Measurements from ENCODE around the gene LRRTM1.

Gene LRRTM1

GRCh38 chr2:80303006-80303908 is 1.3 kb downstream of the LRRTM1 start:
- DNase-seq (ENCODE audit: low read depth in 1 of 2, low spot score in 1 of 2), result no peak

GRCh38 chr2:80302314-80303005 is 2.1 kb downstream of the LRRTM1 start:
- no peak for DNase-seq (ENCODE audit: low read depth in 1 of 2, low spot score in 1 of 2)

- DNase-seq (ENCODE audit: low read depth in 1 of 2, low spot score in 1 of 2), result no peak
Observed at GRCh38 chr2:80302001-80302313, 2.6 kb downstream of the LRRTM1 start.

- no peak for DNase-seq (ENCODE audit: low read depth in 1 of 2, low spot score in 1 of 2)
Observed at GRCh38 chr2:80300954-80301353, 3.6 kb downstream of the LRRTM1 start.

GRCh38 chr2:80300346-80300745 is 4.2 kb downstream of the LRRTM1 start:
- no peak for DNase-seq (ENCODE audit: low read depth in 1 of 2, low spot score in 1 of 2)

GRCh38 chr2:80299661-80300060 is 4.9 kb downstream of the LRRTM1 start:
- no peak for DNase-seq (ENCODE audit: low read depth in 1 of 2, low spot score in 1 of 2)

- no peak for DNase-seq (ENCODE audit: low read depth in 1 of 2, low spot score in 1 of 2)
Observed at GRCh38 chr2:80298954-80299353, 5.6 kb downstream of the LRRTM1 start.

- no peak for DNase-seq (ENCODE audit: low read depth in 1 of 2, low spot score in 1 of 2)
Observed at GRCh38 chr2:80293039-80293438, 11.5 kb downstream of the LRRTM1 start.

- no peak for DNase-seq (ENCODE audit: low read depth in 1 of 2, low spot score in 1 of 2)
Observed at GRCh38 chr2:80292474-80292873, 12.1 kb downstream of the LRRTM1 start.

GRCh38 chr2:80291656-80292055 is 12.9 kb downstream of the LRRTM1 start:
- DNase-seq (ENCODE audit: low read depth in 1 of 2, low spot score in 1 of 2), result no peak

- DNase-seq (ENCODE audit: low read depth in 1 of 2, low spot score in 1 of 2), result no peak
Observed at GRCh38 chr2:80288576-80288975, 16.0 kb downstream of the LRRTM1 start.

- DNase-seq (ENCODE audit: low read depth in 1 of 2, low spot score in 1 of 2), result no peak
Observed at GRCh38 chr2:80281049-80281448, 23.5 kb downstream of the LRRTM1 start.

- DNase-seq (ENCODE audit: low read depth in 1 of 2, low spot score in 1 of 2), result no peak
Observed at GRCh38 chr2:80280598-80280997, 24.0 kb downstream of the LRRTM1 start.

- no peak for DNase-seq (ENCODE audit: low read depth in 1 of 2, low spot score in 1 of 2)
Observed at GRCh38 chr2:80269806-80270205, 34.7 kb downstream of the LRRTM1 start.

GRCh38 chr2:80266231-80266630 is 38.3 kb downstream of the LRRTM1 start:
- DNase-seq (ENCODE audit: low read depth in 1 of 2, low spot score in 1 of 2), result no peak

GRCh38 chr2:80259292-80259691 is 45.3 kb downstream of the LRRTM1 start:
- no peak for DNase-seq (ENCODE audit: low read depth in 1 of 2, low spot score in 1 of 2)

- no peak for DNase-seq (ENCODE audit: low read depth in 1 of 2, low spot score in 1 of 2)
Observed at GRCh38 chr2:80258793-80259192, 45.8 kb downstream of the LRRTM1 start.

GRCh38 chr2:80258341-80258740 is 46.2 kb downstream of the LRRTM1 start:
- DNase-seq (ENCODE audit: low read depth in 1 of 2, low spot score in 1 of 2), result no peak

GRCh38 chr2:80257450-80257849 is 47.1 kb downstream of the LRRTM1 start:
- no peak for DNase-seq (ENCODE audit: low read depth in 1 of 2, low spot score in 1 of 2)

- DNase-seq (ENCODE audit: low read depth in 1 of 2, low spot score in 1 of 2), result no peak
Observed at GRCh38 chr2:80256782-80257167, 47.8 kb downstream of the LRRTM1 start.

GRCh38 chr2:80255918-80256781 is 48.4 kb downstream of the LRRTM1 start:
- DNase-seq (ENCODE audit: low read depth in 1 of 2, low spot score in 1 of 2), result no peak

Data from activated T-helper 1 cell treated with anti-CD3 and anti-CD28 coated beads, Interleukin-2, amount 50 U/mL, for 16 hours (primary cell).